ENCODE results near the gene SLC44A1.

Gene SLC44A1

GRCh38 chr9:105466898-105467455 is 222.5 kb downstream of the SLC44A1 start:
- DNase-seq (ENCODE audit: low read depth in 2 of 2), result no peak

- DNase-seq (ENCODE audit: low read depth in 2 of 2), result no peak
These were observed 224.4 kb downstream of the SLC44A1 start for GRCh38 chr9:105468875-105469274.

- DNase-seq (ENCODE audit: low read depth in 2 of 2), result no peak
These were observed 228.8 kb downstream of the SLC44A1 start for GRCh38 chr9:105473221-105473620.

- DNase-seq (ENCODE audit: low read depth in 2 of 2), result no peak
These were observed 230.9 kb downstream of the SLC44A1 start for GRCh38 chr9:105475302-105475701.

GRCh38 chr9:105479846-105480245 is 235.4 kb downstream of the SLC44A1 start:
- no peak for DNase-seq (ENCODE audit: low read depth in 2 of 2)

GRCh38 chr9:105483618-105484017 is 239.2 kb downstream of the SLC44A1 start:
- DNase-seq (ENCODE audit: low read depth in 2 of 2), result no peak

- DNase-seq (ENCODE audit: low read depth in 2 of 2), result no peak
These were observed 239.8 kb downstream of the SLC44A1 start for GRCh38 chr9:105484226-105484625.

- DNase-seq (ENCODE audit: low read depth in 2 of 2), result no peak
These were observed 240.7 kb downstream of the SLC44A1 start for GRCh38 chr9:105485131-105485530.

Data from stimulated activated CD4-positive, alpha-beta T cell treated with anti-CD3 and anti-CD28 coated beads, Interleukin-4, amount 100 ng/mL, for 48 hours (primary cell).